Ramos (cell line): ENCODE results near the gene ELOVL6.

Experiments
- in situ Hi-C: fragments of 300-500 bp; cut with MboI; formaldehyde crosslinking; loops from one replicate; pipeline ENCODE4 v1.14.3; 2022; ENCODE audit warnings: low sequenced_read_pairs; ENCODE audit not compliant: unreplicated experiment

Gene ELOVL6

DNA sequence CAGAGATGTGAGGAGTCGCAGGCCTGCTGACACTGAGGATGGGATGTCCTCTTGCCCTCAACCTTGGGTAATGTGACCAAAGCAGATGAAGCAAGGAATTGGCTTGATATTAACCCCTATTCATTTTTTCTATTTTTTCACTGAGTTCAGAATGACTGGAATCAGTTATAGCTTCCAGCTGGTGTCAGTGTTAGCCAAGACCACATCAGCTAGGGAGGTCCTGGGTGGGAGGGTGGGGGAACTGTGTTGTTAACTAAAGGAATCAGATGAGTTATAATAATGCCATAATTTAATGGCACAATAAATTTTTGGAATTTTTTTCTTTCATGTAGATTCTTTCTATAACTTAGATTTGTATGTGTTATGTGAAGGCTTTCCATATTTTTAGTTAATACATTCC, 193.9 kb downstream of the ELOVL6 start:
- in situ Hi-C loops, result loop anchor here (5.0 to 10.0 kb wide), 2 partner anchors 200 to 513 kb away; no protein-coding TSS in a partner anchor

DNA sequence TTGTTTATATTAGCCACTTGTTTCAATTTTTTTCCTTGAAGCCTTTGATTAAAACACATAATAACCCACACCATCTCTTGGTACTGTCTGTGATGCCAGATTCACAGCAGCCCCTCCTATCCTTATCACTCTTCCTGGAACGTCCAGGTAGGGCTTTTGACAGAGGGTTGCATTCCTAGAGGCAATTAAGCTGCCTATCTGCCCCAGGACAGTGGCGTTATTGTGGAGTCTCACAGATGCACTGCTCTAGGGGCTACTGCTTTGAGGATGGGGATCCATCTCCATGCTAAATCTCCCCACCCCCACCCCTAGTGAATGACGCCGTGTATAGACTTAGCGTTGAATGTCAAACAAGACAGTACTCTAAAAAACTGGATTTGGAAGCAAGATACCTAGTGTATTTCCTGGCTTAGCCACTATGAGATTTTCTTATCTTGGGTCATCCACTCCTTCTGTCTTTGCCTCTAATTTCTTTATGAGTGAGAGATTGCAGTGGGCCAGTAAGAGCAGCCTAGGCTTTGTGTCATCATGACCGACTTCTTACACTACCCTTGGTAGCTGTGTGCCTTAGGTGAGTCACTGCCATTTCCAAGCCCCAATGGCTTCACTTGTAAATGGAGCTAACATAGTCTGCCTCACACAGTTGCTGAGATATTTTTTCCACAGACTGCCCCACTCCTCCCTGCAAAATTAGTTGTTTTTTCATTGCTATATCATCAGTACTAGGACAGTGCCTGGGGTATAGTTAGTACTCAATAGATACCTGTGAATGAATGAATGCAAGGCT, 194.8 kb downstream of the ELOVL6 start:
- in situ Hi-C loops, result loop anchor here (5.0 to 10.0 kb wide), 2 partner anchors 201 to 514 kb away; no protein-coding TSS in a partner anchor

DNA sequence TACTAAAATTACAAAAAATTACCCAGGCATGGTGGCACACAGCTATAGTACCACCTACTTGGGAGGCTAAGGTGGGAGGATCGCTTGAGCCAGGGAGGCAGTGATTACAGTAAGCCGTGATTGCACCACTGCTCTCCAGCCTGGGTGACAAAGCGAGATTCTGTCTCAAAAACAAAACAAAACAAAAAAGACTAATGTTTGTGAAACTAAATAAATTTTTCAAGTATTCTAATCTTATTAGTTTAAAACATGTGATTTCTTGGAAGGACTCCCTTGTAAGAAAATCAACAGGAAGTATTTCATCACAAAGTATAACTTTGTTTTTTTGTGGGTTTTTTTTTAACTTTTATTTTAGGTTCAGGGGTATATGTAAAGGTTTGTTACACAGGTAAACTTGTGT, 196.1 kb downstream of the ELOVL6 start:
- in situ Hi-C loops, result loop anchor here (5.0 to 10.0 kb wide), 2 partner anchors 202 to 515 kb away; no protein-coding TSS in a partner anchor

DNA sequence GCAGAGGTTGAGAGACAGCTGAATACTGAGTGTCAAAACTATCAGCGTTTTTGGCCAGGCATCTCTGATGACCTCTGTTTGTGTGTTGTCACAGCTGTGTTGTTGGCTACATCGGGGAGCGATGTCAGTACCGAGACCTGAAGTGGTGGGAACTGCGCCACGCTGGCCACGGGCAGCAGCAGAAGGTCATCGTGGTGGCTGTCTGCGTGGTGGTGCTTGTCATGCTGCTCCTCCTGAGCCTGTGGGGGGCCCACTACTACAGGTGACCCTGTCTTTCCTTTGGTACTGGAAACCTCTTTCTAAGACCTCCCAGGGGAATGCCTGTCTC, 198.9 kb downstream of the ELOVL6 start:
- in situ Hi-C loops, result no loop called here

DNA sequence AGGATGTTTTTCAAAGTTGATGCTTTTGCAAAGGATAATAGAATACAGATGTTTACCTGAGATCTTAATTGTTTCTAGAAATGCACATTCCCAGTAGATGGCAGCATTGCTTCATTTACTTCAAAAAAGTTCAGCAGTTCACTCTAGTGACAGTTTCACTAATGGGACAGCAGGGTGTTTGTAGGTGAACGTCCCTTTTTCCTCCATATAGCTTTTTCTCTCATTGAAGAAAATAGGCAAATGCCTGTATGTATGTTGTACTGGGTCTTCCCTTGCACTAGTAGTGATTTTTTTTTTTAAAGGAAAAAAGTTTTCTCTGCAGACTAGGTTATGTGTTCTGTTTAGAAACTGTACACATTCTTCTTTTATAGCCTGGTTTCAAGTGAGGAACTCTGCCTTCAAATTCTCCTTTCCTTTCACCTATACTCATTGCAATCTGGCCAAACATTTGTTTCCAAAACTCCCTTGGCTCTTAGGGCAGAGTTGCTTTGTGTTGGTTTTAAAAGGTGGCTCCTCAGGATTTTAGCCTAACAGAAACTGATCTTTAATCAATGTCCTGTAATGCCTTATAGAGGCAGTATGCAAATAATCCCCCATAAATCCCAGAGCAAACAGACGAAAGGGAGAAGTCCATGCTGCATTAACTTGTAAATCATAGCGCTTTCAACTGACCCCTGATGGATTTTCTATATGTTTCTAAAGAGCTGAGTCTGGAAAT, 199.4 kb downstream of the ELOVL6 start:
- in situ Hi-C loops, result no loop called here

DNA sequence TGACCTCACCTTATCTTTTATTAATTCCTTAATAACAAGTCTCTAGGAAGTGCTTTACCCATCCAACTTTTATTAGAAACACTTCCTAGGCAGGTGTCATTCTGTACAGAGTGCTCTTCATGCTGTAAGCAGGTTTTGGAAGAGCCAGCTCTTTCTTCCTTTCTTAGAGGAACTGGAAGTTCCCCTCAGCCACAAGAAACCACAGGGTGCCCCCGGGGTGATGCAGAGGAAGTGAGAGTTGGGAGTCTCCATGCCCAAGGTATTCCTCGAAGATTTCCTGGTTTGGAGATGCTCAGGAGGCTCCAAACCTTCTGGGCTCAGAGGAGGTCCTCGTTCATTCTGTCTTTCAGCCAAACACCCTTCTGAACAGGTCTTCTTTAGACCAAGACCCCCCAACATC, 201.9 kb downstream of the ELOVL6 start:
- in situ Hi-C loops, result no loop called here
